HG03025 (cell line): ENCODE results near the gene LGALS1.
A peak's percentile ranks its signal among the peaks of the same experiment; 100 is the strongest.
"Not testable (repeated sequence)": the region's sequence is repeated elsewhere in the genome, so short reads cannot be mapped to it uniquely, and the experiment has no call there.

Experiments
- ATAC-seq: cut with Tn5 transposase; IDR thresholded peaks from one replicate; pipeline ENCODE4 v1.9.1; 2021; ENCODE audit warnings: mild to moderate bottlenecking, moderate library complexity; ENCODE audit not compliant: unreplicated experiment, low FRiP score

The LGALS1 gene

GRCh38 chr22:37684803-37685615 lies 9.6 kb downstream of the LGALS1 start:
- ATAC-seq, result no peak

GRCh38 chr22:37686002-37686982 lies 10.9 kb downstream of the LGALS1 start, which contains the start of gene NOL12:
Gene NOL12, plus strand, starts transcription at chr22:37686343. Its CDS starts 50 bp downstream, at chr22:37686393.
- no peak for ATAC-seq

- no peak for ATAC-seq
Measured at GRCh38 chr22:37690407-37690806, 15.0 kb downstream of the LGALS1 start.

GRCh38 chr22:37690901-37691504 lies 15.6 kb downstream of the LGALS1 start:
- ATAC-seq, result no peak

GRCh38 chr22:37692627-37693285 lies 17.3 kb downstream of the LGALS1 start:
- no peak for ATAC-seq

GRCh38 chr22:37694131-37694530 lies 18.7 kb downstream of the LGALS1 start:
- not testable (repeated sequence) for ATAC-seq

- not testable (repeated sequence) for ATAC-seq
Measured at GRCh38 chr22:37696260-37696656, 20.8 kb downstream of the LGALS1 start.

- ATAC-seq, result peak; percentile 47
Measured at GRCh38 chr22:37696657-37697537, 21.5 kb downstream of the LGALS1 start, which contains the start of gene TRIOBP. Gene TRIOBP, plus strand, starts transcription at chr22:37697048. Its CDS starts 4,318 bp downstream, at chr22:37701366.

- ATAC-seq, result no peak
Measured at GRCh38 chr22:37697538-37697835, 22.1 kb downstream of the LGALS1 start.

- no peak for ATAC-seq
Measured at GRCh38 chr22:37701141-37701786, 25.8 kb downstream of the LGALS1 start.

- ATAC-seq, result no peak
Measured at GRCh38 chr22:37703906-37704305, 28.5 kb downstream of the LGALS1 start.

GRCh38 chr22:37704645-37705044 lies 29.2 kb downstream of the LGALS1 start:
- ATAC-seq, result no peak

GRCh38 chr22:37705205-37705604 lies 29.8 kb downstream of the LGALS1 start:
- no peak for ATAC-seq

GRCh38 chr22:37708580-37709444 lies 33.4 kb downstream of the LGALS1 start:
- no peak for ATAC-seq

- no peak for ATAC-seq
Measured at GRCh38 chr22:37709445-37709765, 34.0 kb downstream of the LGALS1 start.

GRCh38 chr22:37710675-37711074 lies 35.2 kb downstream of the LGALS1 start:
- no peak for ATAC-seq

- ATAC-seq, result no peak
Measured at GRCh38 chr22:37711490-37711889, 36.1 kb downstream of the LGALS1 start.

- no peak for ATAC-seq
Measured at GRCh38 chr22:37713761-37714160, 38.3 kb downstream of the LGALS1 start.
